Hematopoietic multipotent progenitor cell treated with erythropoietin and hydrocortisone succinate and interleukin-3 and kit ligand, for 17 days (in vitro differentiated cells): ENCODE measurements around the gene UTS2B.

ENCODE experiments used
- DNase-seq: peaks from one replicate; pipeline ENCODE4 v3.0.0-alpha.2; 2015; ENCODE audit warnings: low spot score

Gene UTS2B

DNA sequence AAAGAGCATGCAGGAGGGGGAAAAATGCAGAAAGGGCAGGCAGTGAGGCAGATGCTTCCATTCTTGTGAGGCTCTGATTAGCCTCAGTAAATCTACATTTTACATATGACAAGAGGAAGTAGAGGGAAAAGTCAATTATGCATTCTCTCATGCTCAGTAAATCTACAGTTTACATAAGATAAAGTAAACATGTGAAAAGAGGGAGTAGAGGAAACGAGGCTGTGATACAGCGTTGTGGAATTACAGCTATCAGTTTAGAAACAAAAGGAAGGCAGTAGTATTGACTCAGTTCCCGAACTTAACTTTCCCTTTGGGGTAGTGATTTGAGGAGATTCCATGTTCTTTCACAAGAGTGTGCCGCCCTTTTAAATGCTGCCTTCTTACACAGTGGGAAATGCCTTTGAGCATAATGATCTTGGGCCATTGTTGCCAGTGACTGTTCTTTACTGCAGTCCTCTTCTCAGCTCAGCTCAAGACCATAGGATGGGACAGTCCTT lies 92.0 kb downstream of the UTS2B start:
- DNase-seq, result no peak

- no peak for DNase-seq
Measured at GRCh38 chr3:191237047-191237882, 93.1 kb downstream of the UTS2B start.

DNA sequence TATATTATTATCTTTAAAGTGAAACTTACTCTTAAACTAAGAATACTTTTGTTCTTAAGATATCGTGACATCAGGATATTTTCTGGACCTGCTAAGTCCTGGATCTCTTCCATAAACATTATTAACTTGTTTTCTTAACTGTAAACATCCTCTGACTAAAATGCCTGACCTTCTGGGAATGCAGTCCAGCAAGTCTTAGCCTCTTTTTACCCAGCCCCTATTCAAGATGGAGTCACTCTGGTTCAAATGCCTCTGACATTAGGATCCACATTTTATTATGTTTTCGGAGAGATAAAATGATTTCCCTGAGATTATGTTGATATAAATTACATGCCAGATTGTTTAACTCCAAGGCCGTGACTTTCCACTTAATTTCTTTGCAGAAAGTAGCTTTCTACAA lies 93.7 kb downstream of the UTS2B start:
- DNase-seq, result no peak

DNA sequence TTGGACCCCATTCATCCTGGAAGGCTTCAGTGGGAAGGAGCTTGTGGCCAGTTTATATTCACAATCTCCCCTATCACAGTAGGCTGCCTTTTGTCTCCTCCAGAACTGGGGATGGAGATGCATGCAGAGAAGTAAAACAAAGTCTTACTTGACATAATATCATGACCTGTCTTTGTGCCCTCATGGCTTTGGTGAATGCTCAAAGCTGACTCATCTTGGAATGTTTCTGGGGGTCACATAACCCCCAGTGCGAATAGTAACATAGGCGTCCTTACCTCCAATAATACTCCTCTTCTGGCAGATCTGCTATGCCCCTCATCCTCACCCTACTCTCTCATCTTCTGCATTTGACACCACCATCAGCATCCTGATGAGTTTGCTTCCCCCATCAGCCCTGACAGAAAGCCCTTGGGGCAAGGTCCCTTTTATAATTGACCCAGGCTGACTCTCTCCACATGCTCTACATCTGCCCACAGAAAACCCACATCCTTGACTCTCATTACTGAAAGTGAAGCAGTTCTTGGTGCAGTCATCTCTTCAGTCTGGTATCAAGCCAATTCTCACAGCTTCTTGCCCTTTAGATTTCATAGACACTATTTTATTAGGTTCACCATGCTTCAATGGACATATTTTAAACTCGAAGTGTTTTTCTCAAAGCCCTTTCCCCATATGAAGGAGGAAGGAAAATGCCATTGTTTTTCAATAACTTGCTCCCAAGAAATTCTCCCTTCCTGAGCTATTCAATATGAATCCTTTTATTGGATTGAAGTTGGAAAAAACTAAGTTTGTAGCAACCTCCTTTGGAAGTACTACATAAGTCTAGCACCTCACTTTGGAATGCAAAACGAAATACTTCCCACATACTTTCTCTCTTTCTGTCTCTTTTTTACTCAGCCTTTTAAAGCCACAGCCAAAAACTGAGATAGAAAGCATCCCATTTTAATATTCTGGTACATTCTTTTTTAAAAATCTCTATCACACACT lies 94.7 kb downstream of the UTS2B start:
- no peak for DNase-seq

GRCh38 chr3:191234216-191234615 lies 96.1 kb downstream of the UTS2B start:
- DNase-seq, result no peak

GRCh38 chr3:191227541-191227940 lies 102.8 kb downstream of the UTS2B start:
- no peak for DNase-seq

DNA sequence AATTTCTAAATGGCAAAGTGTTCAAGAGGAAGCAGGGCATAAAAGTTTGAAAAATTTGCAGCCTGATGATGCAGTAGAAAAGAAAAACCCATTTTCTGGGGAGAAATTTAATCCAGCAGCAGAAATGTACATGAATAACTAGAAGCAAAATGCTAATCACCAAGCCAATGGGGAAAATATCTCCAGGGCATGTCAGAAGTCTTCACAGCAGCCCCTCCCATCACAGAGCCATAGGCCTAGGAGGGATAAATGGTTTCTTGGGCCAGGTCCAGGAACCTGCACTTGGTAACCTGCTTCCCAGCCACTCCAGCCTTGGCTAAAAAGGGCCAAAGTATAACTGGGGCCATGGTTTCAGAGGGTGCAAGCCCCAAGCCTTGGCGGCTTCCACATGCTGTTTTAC lies 108.7 kb downstream of the UTS2B start:
- no peak for DNase-seq

DNA sequence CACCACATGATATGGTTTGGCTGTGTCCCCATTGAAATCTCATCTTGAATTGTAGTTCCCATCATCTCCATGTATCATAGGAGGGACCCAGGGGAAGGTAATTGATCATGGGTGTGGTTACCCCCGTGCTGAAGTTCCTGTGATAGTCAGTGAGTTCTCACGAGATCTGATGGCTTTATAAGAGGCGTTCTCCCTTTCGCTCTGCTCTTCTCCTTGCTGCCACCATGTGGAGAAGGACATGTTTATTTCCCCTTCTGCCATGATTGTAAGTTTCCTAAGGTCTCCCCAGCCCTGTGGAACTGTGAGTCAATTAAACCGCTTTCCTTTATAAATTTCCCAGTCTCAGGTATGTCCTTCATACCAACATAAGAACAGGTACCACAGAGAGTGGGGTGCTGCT lies 109.4 kb downstream of the UTS2B start:
- no peak for DNase-seq

DNA sequence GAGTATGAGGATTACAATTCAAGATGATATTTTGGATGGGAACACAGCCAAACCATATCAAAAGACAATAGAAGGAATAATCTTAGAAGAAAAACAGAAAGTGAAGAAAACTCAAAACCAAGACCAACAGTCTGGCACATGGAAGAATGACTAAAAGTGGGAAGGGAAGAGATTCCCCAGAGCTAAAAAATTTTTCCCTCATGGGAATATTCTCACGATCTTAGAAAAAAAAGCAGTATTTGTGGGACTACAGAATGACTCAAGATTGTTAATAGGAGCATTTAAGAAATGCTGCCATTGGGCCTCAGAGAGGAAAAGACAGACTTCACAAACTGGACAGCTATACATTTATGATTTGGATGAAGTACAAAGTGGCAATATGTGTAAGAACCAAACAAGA lies 113.0 kb downstream of the UTS2B start:
- DNase-seq, result no peak
